ENCODE results near the gene TEX14.
A peak's percentile ranks its signal among the peaks of the same experiment; 100 is the strongest.
"Not testable (repeated sequence)": the region's sequence is repeated elsewhere in the genome, so short reads cannot be mapped to it uniquely, and the experiment has no call there.

The TEX14 gene

DNA sequence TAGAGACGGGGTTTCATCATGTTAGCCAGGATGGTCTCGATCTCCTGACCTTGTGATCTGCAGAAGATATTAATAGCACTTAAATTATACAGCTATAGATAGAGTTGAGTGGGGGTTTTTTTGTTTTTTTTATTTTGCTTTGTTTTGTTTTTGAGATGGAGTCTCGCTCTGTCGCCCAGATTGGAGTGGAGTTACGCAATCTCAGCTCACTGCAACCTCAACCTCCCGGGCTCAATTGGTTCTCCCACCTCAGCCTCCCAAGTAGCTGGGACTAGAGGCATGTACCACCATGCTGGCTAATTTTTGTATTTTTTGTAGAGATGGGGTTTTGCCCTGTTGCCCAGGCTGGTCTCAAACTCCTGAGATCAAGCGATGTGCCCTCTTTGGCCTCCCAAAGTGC lies 1.8 kb downstream of the TEX14 start:
- not testable (repeated sequence) for DNase-seq

- DNase-seq, result no peak
Observed at GRCh38 chr17:58688521-58688920, 3.3 kb downstream of the TEX14 start.

DNA sequence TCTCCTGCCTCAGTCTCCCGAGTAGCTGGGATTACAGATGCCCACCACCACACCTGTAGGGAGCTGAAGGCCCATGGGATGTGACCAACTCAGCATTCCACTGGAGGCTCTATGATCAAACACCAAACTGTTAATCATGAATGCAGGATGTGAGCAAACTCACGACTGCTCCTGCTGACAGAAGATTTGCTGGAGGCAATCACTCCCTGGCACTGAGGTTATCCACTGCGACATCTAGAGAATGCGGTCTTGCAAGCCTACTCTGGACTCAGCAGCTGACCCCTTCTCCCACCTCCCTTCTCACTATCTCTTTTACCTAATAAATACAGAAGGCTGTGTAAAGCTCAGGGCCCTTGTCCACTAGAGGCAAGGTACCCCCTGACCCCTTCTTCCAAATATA lies 4.9 kb downstream of the TEX14 start:
- no peak for DNase-seq

GRCh38 chr17:58684462-58684861 lies 7.4 kb downstream of the TEX14 start:
- not testable (repeated sequence) for DNase-seq

GRCh38 chr17:58684003-58684402 lies 7.8 kb downstream of the TEX14 start:
- no peak for DNase-seq

DNA sequence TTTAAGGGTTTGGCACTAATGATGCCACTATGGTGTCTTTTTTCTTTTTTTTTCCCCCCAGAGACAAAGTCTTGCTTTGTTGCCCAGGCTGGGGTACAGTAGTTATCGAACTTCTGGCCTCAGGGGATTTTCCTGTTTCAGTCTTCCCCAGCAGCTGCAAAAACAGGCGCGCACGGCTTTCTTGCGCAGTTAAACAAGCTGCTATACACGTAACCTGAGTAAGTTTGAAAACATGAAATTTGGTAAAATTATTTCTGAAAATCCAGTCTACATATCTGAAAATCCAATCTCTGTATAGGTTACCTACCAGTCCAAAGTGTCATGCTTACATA lies 11.8 kb downstream of the TEX14 start:
- DNase-seq, result no peak

DNA sequence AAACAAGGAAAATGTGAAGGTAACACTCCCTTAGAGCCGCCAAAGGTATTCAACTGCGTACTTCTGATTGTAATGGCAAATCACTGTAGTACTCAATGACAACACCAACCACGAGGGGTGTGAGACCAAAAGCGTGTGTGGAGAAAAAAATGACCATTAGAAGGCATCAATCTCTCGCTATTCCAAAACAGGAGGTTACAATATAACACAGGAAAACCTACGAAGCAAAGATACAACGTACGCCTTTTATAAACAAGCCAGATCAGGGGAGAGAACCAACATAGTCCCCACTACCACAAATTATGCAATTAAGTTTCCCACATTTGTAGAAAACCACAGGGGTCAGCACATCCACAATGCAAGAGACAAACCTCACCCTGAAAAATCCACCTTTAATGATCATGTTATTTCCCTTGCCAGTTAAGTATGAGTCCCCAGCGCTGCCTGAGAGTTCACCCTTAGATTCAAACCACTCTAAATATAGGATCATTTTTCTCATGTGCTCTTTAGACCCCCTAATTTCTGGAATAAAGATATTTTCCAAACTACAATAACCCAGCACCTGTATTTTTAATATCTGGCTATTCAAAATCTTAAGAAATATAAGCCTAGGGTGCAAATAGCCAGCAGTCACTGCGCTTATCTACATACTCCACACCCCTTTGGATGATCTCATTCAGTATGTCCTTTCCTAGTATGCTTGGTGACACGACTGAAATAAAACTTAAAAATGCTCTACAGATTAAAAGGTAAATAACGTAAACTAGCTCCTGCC lies 12.4 kb downstream of the TEX14 start:
- DNase-seq, result no peak

GRCh38 chr17:58678287-58678686 lies 13.6 kb downstream of the TEX14 start:
- DNase-seq, result not testable (repeated sequence)

- no peak for DNase-seq
Observed at GRCh38 chr17:58677194-58677880, 14.5 kb downstream of the TEX14 start.

DNA sequence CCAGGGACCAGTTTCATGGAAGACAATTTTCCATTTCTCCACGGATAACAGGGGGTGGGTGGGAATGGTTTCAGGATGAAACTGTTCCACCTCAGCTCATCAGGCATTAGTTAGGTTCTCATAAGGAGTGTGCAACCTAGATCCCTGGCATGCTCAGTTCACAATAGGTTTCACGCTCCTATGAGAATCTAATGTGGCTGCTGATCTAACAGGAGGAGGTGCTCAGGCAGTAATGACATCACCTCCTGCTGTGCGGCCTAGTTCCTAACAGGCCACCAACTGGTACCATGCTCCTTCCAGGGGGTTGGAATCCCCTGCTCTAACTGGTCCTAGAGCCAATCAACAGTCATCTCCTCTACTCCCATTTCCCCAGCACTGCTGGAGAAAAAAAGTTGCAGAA lies 19.9 kb downstream of the TEX14 start:
- DNase-seq, result no peak

DNA sequence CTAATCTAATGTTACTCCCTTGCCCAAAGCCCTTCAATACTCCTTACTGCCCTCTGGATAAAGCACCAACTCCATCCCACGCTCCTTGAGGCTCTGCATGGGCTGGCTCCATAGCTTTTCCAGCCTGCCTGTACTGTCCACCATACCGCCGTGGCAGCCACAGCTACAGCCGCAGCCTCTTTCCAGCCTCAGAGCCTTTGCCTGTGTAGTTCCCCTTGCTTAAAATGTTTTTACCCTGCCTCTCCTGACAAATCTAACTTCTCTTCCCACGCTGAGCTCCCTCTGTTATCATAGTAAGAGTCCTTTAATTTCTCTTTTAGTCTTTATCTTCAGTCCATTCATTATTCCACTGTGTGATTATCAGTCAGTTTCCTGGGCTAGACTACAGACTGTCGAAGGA lies 22.0 kb downstream of the TEX14 start:
- no peak for DNase-seq

DNA sequence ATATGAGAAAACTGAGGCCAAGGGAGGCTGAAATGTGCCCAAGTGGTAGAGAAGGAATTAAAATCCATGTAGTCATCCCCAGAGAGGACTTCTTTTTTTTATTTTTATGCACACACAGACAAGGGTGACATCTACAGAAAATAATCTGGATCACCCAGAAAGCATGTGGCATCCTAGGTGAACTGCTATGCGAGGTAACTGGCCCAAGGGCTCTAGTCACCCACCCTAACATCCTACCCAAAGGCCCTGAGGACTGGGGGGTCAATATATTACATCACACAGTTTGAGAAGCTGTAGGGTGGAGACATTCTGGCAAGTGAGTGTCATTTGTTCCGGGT lies 23.3 kb downstream of the TEX14 start:
- no peak for DNase-seq

- no peak for DNase-seq
Observed at GRCh38 chr17:58667934-58668597, 23.8 kb downstream of the TEX14 start.

GRCh38 chr17:58666858-58667267 lies 25.0 kb downstream of the TEX14 start:
- DNase-seq, result no peak

GRCh38 chr17:58665946-58666857 lies 25.6 kb downstream of the TEX14 start:
- no peak for DNase-seq

DNA sequence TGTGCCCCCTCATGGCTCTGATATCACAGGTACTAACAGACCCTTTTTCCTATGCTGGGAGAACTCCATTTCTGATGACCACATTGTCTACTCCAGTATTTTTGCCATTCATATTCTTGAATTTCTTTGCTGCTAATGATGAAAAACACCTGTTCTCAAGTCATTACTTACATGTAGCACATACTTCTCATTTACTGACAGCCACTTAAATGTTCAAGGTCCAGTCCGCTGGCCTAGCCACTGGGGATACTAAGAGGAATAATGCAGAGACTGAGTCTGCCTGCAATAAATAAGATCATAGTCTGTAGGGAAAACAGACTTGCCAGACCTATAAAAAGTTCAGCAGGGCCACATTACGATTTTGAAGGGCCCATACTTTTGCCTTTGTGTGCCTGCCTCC lies 27.5 kb downstream of the TEX14 start:
- no peak for DNase-seq

GRCh38 chr17:58661499-58661898 lies 30.3 kb downstream of the TEX14 start:
- DNase-seq, result no peak

GRCh38 chr17:58660621-58661020 lies 31.2 kb downstream of the TEX14 start:
- DNase-seq, result no peak

DNA sequence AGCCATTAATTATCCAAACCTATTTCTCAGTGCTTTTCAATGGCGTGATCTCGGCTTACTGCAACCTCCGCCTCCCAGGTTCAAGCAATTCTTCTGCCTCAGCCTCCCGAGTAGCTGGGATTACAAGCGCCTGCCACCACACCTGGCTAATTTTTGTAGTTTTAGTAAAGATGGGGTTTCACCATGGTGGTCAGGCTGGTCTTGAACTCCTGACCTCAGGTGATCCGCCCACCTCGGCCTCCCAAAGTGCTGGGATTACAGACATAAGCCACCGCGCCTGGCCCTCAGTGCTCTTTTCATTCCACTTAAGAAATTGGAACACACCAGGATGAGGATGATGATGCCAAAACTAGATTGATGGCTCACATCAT lies 32.1 kb downstream of the TEX14 start:
- DNase-seq, result not testable (repeated sequence)

DNA sequence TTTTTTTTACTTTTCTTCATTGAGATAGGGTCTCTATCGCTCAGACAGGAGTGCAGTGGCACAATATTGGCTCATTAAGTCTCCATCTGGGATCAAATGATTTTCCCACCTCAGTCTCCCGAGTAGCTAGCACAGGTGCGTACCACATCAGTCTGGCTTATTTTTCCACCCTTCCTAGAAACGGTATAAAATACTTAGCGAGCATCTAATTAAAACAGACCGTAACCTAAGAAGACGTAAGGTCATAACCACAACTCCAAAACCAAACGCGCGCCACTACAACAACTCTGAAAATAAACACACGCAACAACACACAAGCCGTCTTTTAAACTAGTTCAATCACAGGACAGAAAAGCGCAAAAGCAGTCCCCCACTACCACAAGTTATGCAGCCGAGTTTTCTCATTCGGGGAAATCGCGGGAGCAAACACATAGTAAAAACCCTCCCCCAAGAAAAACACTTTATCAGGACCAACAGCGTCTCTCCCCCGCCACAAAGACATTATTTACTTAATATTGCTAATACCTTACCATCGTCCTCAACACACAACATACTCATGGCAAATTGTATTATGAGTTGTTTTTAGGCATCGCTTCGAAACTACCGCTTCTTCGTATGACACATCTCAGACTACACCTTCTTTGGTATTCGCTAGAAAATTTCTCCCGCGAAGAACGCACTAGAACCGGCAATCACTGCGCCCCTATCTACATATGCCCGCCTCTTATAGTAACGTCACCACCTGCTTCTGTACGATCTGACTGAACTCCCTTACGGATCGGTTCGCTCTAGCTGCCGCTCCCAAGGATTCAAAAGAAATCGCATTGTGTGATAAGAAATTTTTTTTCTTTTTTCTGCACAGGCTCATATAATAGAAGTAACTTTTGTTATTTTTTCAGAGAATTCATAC lies 32.8 kb downstream of the TEX14 start:
- DNase-seq, result peak; percentile 95

DNA sequence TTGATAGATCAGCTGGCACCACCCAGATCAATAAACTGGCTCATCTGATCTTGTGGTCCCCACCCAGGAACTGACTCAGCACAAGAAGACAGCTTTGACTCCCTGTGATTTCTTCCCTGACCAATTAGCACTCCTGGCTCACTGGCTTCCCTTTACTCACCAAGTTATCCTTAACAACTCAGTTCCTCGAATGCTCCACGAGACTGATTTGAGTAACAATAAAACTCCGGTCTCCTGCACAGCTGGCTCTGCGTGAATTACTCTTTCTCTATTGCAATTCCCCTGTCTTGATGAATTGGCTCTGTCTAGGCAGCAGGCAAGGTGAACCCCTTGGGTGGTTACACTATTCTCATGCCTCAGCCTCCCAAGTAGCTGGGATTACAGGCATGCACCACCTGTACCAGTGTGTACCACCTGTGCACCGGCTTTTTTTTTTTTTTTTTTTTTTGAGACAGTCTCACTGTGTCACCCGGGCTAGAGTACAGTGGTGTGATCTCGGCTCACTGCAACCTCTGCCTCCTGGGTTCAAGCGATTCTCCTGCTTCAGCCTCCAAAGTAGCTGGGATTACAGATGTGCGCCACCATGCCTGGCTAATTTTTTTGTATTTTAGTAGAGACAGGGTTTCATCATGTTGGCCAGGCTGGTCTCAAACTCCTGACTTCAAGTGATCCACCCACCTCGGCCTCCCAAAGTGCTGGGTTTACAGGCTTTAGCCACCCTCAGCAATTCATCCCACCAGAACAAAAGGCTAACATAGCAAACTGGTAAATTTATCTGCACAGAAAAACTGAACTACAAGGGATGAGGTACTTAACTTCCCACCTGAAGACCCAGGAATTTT lies 33.7 kb downstream of the TEX14 start:
- not testable (repeated sequence) for DNase-seq
